T-helper 9 cell (primary cell): ENCODE data around the gene MND1.

Experiments used
- DNase-seq: peaks from one replicate; pipeline ENCODE4 v3.0.0-alpha.2; 2020

MND1 gene

GRCh38 chr4:153346563-153346962, 2.1 kb downstream of the MND1 start:
- DNase-seq = no peak

GRCh38 chr4:153347117-153347516, 2.6 kb downstream of the MND1 start:
- no peak for DNase-seq

DNA sequence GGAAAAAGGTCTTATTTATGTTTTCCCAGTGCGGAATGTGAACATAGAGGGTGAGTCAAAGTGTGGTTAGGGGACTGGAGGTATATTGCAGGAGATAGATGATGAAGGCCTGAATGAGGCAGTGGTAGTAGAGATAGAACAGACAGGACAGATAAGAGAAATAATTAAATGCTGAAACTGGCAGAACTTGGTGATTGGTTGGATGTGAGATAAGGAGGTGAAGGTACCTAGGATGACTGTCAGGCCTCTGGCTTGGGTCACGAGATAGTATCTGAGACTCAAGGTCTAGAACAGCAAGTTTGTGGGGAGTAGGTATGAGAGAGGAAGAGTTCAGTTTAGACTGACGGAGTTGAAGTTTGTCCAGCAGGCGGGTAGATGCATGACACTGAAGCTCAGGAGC, 3.5 kb downstream of the MND1 start:
- no peak for DNase-seq

DNA sequence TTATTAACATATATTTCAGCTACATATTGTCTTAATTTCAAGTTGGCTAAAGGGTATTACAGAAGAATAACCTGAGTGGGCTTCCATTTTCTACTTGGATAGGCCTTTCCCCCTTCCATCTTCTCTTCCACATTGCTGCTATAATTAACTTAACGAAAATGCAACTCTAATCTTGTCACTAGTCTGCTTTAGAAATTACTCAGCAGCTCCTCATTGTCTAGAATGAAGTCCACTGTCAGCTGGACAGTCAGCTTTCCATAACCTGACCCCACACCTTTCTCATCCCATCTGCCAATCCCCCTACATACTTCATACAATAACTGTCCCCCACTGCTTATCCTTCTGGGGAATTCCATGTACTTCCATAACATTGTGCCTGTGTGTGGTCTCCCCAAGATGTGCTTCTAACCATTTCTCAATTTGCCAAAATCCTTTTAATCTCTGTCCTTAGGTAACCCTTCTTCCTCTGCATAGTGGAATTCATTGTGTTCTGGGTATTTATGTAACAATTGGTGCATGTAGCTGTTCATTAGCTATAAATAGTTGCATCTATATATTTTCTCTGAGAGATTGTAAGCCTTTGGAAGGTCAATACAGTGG, 4.8 kb downstream of the MND1 start:
- DNase-seq = no peak

DNA sequence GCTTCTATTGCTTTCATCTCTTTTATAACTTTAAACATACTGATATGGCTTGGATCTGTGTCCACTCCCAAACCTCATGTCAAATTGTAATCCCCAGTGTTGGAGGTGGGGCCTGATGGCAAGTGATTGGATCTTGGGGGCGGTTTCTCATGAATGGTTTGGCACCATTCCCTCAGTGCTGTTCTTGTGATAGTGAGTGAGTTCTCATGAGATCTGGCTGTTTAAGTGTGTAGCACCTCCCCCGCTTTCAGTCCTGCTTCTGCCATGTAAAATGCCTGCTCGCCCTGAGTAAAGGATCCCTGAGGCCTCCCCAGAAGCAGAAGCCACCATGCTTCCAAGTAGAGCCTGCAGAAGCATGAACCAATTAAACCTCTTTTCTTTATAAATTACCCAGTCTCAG, 17.7 kb downstream of the MND1 start:
- no peak for DNase-seq

- DNase-seq = no peak
Measured at GRCh38 chr4:153364061-153364460, 19.6 kb downstream of the MND1 start.

- DNase-seq = no peak
Measured at GRCh38 chr4:153365003-153365402, 20.5 kb downstream of the MND1 start.

DNA sequence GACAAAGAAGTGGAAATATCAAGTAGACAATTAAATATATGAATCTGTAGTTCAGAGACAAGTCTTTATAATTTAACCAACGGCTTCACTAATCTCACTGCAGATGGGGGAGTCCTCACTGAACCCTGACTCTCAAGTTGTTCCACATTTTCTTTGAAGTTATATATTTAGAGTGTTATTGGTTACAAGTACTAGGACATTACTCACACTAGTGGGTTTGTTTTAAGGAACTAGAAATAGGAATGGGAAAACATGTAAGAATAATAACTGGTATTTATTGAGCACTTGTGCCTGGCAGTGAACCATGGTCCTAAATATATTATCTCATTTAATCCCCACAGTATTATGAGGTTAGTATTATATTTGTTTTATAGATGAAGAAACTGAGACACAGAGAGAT, 22.0 kb downstream of the MND1 start:
- no peak for DNase-seq

GRCh38 chr4:153367092-153367491, 22.6 kb downstream of the MND1 start:
- DNase-seq = no peak

- DNase-seq = no peak
Measured at GRCh38 chr4:153369021-153369420, 24.5 kb downstream of the MND1 start.

DNA sequence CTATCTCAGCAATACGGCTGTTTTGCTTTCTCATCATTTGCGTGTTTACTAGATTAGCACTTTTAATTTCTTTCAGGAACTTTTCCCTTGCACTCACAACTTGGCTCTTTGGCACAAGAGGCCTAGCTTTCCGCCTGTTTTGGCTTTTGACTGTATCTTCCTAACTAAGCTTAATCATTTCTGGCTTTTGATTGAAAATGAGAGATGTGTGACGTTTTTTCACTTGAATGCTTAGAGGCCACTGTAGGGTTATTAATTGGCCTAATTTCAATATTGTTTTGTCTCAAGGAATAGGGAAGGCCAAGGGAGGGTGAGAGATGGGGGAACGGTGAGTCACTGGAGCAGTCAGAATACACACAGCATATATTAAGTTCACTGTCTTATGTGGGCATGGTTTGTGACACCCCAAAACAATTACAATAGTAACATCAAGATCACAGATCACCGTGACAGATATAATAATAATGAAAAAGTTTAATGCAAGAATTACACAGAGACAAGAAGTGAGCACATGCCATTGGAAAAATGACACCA, 27.3 kb downstream of the MND1 start:
- DNase-seq = no peak

DNA sequence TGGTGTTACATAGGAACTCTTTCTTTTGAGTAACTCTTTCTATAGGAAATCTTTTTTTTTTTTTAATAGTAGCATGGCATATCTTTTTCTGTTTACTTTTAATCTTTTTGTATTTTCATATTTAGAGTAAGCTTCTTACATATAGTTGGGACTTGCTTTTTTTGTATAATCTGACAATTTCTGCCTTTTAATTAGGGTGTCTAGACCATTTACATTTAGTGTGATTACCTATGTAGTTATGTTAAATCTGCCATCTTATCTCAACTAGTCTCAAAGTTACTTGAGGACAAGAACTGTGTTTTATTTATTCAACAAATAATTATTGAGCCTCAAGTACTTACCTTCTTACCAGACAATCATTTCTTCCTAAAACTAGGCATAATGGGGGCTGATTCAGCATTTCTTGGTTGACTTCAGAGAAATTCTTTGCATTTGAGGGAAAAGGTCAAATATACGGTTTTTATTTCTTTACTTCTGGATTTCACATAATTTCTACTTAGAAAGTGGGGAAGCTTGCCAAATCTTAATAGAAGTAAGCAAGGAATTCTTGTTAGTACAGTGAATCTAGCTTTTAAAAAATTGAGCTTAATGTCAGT, 28.6 kb downstream of the MND1 start:
- no peak for DNase-seq

DNA sequence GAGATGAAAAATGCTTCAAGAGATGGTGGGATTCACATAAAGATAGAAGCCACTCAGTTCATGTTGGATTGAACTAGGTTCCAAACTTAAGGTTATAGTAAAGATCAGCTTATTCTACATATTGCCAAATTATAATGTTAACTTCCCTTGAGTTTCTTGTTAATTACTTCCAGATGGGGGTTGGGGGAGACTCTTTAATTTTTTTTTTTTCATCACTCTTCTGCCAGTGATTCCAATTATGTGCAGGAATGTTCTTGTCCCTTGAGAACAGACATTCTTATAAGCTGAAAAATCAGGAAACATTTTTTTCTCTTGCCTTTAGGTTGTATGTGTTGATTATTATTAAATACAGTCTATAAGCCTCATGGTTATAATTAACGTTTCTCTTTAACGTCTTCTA, 30.0 kb downstream of the MND1 start:
- no peak for DNase-seq

DNA sequence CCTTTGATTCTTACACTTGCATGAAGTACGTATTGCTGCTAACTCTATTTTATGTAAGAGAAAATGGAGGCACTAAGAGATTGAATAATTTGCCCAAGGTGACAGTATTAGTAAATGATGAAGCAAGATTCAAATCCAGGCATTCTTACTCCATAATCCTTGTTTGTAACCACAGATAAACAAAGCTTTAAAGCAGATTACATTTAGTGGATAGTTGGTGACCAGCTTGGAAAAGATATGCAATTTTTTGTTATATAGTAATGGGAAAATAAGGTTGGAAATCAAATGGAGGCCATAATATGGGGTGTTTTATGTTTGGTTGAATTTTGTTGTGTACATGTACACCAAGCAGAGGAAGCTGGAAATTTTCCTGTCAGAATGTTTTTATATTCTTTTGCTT, 30.8 kb downstream of the MND1 start:
- DNase-seq = no peak

- DNase-seq = no peak
Measured at GRCh38 chr4:153383131-153383530, 38.6 kb downstream of the MND1 start.

DNA sequence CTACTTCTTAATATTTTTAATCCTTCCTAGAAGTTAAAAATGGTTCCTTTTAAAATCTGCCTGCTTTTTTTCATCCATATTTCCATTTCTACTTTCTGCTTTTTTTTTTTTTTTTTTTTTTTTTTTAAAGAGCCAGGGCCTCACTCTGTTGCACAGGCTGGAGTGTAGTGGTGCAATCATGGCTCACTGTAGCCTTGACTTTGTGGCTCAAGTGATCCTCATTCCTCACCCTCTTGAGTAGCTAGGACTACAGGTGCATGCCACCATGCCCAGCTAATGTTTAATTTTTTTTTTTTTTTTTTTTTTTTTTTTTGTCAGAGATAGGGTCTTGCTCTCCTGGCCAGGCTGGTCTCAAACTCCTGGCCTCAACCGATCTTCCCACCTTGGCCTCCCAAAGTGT, 39.7 kb downstream of the MND1 start:
- DNase-seq = no peak

GRCh38 chr4:153385784-153386183, 41.3 kb downstream of the MND1 start:
- DNase-seq = no peak

DNA sequence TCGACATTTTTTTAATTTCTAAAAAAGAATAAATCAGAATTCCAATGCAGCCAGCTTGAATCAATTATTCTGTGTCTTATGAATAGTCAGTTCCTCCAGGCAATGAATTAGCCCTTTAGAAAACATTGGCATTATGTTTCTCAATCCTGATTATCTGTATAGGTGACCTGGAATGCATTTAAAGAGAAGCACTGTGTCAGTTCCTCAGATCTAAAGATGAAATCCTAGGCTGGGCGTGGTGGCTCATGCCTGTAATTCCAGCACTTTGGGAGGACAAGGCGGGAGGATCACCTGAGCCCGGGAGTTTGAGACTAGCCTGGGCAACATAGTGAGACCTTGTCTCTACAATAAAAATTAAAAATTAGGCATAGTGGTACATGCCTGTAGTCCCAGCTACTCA, 43.5 kb downstream of the MND1 start:
- no peak for DNase-seq

DNA sequence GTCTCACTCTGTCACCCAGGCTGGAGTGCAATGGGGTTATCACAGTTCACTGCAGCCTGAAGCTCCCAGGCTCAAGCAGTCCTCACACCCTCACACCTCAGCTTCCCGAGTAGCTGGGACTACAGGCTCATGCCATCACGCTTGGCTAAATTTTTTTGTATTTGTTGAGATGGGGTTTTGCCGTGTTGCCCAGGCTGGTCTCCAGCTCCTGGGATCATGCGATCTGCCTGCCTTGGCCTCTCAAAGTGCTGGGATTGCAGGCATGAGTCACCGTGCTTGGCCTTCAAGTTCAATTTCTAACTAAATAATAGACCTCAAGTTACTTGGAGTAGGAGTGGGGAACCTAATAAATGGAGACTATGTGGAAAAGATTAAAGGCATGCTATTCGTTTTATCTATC, 48.9 kb downstream of the MND1 start:
- DNase-seq = no peak

DNA sequence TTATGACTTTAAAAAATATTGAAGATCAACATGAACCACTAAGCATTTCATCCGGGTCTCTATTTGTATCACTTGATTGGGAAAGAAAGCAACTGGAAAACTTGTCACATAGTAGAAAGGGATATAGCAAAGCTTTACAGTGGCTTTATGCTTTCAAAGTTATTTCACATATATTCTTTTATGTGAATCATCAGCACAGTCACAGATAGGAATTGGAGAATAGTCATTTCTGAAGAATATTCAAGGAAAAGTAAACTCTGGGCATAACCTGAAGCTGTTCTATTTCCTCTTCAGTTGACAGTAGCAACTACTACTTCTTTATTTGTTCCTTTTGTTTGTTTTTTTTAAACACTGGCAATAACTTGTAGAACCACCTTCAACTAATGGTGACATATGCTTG, 50.5 kb downstream of the MND1 start:
- no peak for DNase-seq

DNA sequence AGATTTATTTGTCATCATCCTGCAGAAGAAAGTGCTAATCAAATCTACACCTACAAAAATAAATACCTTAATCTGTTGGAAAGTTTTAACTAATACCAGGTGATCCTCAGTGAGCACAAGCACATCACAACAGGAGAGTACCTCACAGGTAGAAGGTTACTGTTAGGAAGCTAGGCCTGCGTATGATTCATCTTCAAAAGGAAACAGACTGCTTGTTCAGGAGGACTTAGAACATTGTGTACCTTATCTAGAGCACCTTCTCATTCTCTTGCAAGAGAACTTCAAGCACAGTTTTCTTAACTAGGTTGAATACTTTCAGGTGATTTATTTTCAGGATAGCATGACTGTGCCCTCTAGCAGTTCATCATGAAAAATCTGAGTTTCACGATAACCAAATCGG, 54.2 kb downstream of the MND1 start:
- no peak for DNase-seq

DNA sequence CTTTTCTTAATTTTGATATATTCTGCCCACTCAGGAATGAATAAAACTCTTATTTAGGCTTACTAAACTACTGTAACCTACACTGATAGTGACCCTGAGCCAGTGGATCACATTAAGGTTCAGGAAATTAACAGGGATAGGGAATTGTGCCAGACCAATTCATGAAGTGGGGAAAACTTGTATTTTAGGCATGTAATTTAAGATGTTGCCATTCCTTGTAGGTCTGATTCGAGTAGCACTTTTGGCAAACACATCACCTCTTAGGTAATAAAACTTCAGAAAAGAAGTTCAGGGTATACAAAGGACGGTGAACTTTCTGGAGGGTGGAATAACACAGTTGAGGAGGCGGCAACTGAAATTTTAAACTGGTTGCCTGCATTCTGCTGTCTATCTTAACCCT, 54.9 kb downstream of the MND1 start:
- DNase-seq = no peak

DNA sequence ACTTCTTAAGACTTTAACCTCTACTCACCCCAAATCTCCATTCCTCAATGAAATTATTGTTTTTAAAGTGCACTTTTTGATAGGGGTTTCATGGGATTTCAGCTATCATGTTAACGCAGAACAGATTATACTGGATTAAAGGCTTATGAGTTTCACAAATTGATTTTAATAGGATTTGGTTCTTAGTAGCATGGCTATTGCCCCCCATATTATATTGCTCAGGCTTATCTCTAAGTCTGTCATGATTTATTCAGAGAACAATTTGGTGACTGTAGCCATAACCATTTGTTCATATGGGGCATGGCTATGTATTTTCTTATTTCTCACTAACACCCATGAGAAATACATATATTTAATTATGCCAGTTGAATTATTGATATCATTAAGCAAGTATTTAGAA, 57.0 kb downstream of the MND1 start:
- no peak for DNase-seq

DNA sequence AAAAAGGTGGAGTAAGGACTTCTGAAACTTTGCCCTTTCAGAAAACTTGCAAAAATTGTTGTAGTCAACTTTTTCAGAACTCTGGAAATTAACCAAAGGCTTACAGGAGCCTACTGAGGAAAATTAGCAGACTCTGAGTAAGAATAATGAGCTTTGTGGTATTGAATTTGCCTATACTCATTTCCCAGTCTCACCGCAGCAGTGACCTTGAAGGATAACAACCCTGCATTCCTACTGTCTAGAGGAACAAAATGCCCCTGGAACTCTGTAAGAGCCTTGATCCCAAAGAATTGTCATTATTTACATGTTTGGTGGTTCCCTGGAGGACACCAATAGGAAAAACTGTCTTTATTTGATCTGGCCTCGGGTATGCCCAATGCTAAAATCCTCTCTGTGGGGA, 57.9 kb downstream of the MND1 start:
- no peak for DNase-seq

- DNase-seq = no peak
Measured at GRCh38 chr4:153403726-153404125, 59.2 kb downstream of the MND1 start.
